ENCODE results near the gene ANKRD53.

DNA sequence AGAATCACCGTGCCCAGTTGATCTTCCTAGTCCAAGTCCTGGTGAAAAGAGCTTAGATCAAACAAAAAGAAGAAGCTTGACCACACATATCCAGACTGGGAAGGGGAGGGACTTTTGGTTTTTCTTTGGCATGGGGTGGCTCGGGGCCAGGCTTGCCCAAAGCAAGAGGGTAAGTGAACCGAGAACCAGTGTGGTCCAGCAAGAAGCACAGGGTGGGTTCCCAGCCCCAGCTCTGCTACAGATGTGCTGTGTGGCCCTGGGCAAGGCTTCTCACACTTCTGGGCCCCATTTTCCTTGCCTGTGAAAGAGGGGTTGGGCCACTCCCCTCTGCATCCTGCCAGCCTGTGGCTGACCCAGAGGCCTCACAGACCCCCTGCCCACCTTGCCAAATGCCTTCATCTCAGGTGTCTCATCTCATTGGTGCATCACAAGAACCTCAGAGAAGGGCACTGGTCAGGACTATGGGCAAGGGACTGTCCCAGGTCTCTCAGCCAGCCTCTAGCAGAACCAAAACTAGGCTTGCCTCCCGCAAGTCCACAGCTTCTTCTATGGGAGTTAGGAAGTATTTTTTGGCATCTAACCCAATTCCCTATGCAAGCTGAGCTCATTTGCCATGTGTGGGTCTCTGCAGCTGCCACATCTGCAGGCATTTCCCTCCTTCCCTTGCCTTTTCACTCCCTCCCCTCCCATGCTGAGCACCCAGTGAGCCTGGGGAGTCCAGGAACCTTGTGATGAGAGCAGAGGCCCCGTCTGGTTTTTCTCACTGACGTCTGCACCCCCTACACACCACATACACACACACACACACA, 35.8 kb upstream of the ANKRD53 start:
- TF ChIP-seq FUS (optimal IDR thresholded peaks at IDR 0.05; ENCODE audit: low read depth, low read length) (no peak), CHD2 (IDR thresholded peaks at IDR 0.05; ENCODE audit: low read depth, low read length) (no peak)

Measured in K562 (cell line).